HG03159 (cell line): ENCODE data around the gene ACTR3.

ENCODE experiments used
- ATAC-seq: cut with Tn5 transposase; IDR thresholded peaks from one replicate; pipeline ENCODE4 v1.9.1; 2021; ENCODE audit warnings: mild to moderate bottlenecking, moderate library complexity; ENCODE audit not compliant: unreplicated experiment

Gene ACTR3

DNA sequence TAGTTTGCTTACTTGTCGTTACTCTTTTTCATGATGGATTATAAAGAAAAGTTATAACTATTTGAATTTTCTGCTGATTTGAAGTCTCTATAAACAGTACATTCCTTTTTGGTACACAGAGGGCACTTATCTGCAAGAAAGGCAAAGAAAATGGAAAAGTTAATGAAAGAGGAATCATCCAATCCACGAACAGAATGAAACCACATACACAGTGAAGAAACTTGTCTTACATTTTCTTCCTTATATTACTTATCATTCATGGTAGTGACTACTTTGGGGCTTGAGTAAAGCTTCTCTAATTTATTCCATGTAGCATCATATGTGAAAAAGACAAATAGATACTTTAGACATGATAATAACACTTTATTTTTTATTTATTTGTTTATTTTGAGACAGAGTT lies 14.8 kb upstream of the ACTR3 start:
- ATAC-seq, result no peak

DNA sequence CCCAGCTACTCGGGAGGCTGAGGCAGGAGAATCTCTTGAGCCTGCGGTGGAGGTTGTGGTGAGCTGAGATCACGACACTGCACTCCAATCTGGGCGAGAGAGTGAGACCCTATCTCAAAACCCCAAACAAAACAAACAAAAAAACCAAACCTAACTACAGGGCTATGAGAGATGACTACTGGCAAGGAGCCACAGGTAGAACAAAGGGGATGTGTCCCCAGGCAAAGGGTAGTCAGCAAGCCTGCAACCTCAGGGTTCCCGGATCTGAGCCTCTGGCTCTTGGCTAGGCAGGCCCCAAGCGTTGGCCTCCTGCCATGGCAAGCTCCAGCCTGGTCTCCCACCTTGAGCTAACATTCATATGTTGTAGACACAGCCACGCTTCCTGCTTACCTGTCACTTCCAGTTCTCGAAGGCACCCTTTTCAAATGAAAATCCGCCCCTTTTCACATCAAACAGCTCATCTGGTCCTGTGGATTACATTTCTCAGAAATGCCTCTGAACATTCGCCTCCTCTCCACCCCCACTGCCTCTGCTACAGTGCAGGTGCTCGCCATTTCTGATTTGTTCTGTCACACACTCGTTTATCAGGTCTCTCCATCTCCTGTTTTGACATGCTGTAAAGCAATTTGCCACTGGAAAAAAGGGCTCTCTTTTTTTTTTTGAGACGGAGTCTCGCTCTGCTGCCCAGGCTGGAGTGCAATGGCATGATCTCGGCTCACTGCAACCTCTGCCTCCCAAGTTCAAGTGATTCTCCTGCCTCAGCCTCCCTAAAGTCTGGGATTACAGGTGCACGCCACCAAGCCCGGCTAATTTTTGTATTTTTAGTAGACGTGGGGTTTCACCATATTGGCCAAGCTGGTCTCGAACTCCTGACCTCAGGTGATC lies 13.1 kb upstream of the ACTR3 start:
- ATAC-seq, result no peak

DNA sequence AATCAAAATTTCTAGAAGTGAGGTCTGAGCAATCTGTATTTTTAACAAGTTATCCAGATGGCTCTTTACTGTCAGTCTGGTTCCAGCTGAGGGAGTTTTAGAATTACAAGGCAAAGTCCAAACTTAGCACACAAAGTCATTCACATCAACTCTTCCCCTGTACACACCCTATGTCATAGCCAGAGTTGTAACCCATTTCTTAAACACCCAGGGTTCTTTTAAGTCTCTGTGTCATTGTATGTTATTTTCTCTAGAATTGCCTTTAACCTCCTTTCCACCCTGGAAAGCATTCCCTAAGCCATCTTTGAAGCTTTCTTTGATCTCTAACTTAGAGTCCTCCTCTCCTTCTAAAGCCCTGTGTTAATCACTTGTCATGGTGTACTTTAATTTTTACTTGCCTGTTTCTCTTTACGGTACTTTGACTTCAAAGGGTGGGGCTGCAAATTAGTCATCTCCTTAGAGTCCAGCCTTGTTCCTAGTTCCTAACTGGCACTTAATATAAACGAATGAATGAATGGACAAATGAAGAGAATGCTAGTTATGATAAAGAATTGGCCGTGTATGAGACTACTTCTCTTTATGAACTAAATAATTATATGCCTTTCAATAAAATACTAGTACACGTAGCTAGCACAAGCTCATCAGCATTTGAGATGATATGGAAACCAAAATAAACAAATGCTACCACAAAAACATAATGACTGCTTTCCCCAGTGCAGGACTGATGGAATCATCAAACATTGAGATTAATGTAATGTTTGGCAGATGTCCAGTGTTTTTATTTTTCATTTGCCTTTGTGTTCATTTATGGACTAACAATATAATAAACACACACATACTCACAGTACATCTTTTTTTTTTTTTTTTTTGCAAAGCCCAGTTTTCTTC lies 11.9 kb upstream of the ACTR3 start:
- no peak for ATAC-seq

DNA sequence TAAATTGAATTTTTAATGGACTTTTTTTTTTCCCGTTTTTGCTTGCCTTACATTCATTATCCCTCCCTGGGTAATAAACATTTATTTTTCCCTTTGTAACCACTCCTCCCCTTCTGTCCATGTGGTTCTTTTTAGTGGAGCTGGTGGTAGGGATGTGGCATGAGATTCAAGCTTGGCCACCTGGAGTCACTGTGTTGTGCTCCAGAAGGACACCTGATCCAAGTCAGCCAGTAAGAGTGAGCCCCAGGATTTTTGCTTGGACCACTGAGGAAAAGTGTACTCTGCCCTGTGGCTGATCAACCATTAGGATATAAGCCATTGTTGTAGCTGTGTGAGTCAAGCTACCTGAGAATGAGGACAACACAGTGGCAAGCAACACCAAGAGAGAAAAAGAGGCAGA lies 11.1 kb upstream of the ACTR3 start:
- no peak for ATAC-seq

DNA sequence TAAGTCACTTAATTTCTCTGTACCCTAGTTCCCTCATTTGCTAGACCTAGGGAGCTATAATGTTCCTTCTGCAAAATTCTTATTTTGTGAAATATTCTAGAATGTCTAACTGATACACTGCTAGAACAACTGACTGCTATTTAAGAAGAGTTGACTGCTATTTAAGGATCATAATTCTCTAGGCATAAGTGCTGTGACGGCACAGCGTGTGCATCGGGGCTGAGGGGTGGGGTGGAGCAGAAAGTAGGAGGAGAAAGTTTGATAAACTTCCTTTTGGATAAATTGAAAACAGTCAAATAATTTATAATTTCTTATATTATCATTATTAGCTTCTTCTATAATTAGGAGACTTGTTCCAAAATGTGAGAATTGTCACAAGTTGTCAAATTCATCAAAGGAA lies 10.4 kb upstream of the ACTR3 start:
- no peak for ATAC-seq

DNA sequence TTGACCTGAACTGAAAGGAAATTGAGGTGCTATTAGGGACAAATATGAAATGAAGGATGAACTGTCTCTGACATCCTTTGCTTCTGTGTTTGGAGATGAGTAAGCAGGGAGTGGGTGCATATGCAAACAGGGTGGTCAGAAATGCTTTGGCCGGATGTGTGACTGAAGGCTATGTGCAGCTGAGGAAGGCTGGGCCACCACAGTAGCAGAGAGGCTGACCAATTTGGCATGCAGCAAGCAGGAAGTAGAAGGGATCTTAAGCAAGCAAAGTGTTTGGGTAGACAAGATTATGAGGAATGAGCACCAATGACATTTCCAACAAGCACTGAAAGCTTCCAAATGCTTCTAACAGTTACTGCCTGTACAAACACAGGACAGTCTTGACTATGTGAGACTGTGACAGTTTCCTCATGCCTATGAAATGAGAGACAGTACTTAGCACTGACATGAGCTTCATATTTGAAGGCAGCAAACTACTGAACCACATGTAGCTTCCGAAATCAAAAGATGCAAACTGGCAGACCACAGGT lies 3.3 kb upstream of the ACTR3 start:
- ATAC-seq, result peak; percentile 66

DNA sequence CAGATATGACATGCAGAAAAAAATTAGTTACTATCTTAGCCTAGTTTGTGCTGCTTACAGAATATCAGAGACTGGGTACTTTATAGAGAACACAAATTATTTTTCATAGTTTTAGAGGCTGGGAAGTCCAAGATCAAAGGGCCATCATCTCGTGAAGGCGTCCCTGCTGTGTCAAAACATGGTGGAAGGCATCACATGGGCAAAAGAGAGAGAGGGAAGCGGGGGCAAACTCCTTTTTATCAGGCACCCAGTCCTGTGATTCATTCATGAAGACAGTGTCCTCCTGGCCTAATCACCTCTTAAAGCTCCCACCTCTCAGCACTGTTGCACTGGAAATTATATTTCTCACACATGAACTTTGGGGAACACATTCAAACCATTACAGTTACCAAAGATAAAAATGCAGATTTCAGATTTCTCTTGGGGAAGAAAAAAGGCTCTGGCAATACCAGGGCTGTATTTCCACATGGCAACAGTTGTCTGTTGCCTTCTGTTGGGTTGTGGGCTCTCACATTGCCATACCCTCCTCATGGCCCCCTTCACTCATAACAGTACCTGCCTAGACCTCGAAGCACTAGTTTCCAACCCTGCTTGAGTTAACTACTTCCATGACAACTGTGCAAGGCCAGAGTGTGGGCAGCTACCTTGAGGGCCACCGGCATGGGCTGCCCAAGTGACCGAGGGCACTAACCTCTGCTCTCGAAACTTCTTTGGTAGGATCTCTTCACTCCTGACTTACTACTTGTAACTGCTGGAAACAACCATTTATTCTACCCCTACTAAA lies 2.7 kb upstream of the ACTR3 start:
- ATAC-seq, result no peak

DNA sequence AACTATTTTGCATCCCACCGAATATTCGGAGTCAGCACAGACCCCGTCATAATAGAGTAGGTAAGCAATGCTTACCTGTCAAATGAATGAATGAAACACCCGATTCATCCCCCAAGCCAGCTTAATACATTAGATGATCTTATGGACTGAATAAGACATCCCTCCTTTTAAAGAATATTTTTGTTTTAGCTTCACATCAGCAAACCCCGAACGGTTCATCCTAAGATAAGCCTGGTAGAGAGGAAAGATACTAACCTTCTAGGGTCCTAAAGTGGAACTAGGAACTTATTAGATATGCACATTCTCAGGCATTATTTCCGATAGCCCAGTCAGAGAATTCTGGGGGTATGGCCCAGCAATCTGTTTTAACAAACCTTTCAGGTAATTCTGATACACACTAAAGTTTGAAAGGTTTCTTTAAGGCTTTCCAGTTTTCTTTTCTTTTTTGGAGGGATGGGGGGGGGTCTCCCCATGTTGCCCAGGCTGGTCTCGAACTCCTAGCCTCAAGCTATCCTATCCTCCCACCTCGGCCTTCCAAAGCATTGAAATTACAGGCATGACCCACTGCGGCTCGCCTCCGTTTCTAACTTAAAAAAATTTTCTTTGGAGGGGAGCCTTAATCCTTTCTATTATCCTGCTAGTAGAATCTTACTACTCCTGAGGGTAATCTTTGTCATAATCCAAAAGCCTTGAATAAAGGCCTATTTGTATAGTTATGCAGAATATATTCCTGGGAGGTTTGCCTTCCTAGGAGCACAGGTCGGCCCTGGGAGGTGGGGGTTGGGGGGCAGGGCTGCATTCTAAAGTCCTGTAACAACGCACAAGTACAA lies 1.0 kb upstream of the ACTR3 start:
- ATAC-seq, result no peak

DNA sequence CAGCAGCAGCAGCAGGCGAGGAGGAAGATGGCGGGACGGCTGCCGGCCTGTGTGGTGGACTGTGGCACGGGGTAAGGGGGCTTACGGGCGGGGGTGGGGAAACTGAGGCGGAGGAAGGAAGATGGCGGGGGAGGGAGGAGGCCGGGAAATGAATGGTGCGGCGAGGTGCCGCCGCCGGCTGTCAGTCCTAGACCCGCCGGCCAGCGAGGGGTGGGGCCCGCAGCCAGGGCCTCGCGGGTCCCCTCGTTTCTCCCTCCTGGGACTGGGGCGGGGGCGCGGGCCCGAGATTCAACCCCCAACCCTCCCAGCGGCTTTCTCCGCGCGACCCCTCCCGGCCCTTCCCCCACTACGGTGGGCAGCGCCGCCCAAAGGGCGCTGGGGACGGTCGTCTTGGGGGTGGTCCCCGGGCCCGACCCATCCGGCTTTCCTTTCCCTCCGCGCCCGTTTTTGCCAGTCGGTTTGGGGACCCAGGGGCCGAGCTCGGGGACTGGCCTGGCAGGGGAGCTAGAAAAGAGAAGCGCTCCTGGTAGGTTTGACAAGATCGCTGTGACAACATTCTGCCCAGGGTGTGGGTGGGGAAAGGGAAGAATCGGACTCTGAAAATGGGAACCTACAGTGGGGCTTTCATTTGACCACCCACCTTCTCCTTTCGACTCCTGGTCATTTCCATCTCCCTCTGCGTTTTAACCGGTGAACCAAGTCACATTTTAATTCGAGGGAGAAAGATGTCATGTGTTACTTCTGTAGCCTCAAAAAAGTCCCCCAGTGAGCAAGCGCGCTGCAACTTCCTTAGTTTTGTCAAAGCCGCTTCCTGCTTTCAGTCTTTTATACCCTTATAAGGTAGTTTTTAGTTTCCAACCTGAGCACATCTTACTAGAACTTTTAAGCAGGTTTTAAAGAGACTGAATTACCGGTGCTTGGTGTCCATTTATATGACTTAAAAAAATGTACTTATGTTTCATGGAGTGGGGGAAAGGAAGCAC lies 655 bp downstream of the ACTR3 start:
- ATAC-seq, result peak; percentile 32

DNA sequence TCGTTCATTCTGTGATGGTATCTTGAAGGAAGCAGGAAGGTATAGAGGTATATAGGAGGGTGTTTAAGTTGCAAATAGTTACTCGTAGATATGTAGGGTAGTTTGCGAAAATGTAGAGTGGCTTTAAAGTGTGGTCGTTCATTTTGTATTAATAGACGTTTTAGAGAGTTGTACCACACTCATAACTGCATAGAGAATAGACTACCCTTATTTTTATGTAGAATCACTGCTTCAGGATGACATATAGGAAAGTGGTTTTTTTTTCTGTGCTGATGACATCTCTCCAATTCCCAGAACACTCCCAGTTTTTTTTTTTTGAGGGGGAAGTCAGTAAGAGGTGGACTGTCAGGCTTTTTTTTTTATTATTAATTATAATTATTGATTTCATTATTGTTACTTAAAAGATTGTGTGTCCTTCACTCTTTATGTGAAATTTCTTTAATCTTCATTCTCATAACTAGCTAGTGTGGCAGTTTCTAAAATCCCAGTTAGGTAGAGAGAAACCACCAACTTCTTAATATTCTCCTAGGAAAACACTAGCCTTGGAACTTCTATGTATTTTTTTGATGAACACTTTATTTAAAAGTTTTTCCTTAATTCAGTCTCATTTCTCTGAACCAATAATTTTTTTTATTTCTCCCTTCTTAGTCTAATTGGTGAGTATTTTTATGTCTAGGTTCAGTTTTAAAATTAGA lies 1.5 kb downstream of the ACTR3 start:
- ATAC-seq, result no peak

DNA sequence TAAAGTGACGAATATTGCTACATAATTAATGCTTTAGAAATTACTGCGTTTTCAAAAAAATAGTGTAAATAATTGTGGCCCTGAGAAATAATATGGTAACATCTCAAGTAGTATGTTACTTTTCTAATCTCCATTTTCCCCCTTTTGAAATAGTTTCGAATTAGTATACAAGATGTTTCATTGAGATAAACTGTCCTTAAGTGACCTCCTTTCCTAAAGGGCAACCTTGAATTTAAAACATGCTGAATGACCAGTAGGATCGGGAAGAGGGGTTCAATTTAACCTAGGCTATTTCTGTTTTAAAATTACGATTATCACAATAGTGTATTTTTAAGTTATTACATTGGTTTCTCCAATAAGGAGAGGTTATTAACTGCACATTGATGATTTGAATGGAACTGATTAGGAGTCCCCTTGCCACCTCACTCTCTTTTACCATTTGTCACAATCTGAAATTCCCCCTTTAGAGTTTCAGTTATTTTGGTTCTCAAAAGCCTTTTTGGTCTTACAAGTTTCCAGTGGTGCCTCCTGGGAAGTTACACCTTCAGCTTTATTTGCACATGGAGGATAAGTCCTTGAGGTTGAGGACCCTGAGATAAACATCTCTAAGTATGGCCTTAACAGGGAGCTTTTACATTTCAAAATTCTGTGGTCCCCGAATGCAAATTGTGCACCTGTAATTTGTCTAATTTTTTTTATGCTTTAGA lies 2.3 kb downstream of the ACTR3 start:
- ATAC-seq, result no peak

DNA sequence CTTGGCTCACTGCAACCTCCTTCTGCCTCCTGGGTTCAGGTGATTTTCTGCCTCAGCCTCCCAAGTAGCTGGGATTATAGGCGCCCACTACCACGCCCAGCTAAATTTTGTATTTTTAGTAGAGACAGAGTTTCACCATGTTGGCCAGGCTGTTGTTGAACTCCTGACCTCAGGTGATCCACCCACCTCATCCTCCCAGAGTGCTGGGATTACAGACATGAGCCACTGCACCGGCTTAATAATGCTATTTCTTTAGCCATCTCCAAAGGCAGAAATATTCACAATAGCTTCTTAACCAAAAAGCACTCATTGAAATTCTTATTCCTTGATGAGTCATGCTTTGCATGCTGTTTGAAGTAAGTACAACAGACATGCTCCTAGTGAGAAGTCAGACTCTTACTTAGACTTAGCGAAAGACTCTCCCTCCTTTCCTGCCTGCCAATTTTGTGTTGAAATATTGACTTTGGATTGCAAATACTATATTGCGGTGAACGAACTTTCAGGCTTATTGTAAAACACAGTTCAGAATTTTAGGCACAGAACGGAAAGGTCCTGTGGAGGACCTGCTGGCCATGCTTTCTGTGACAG lies 4.4 kb downstream of the ACTR3 start:
- ATAC-seq, result no peak

DNA sequence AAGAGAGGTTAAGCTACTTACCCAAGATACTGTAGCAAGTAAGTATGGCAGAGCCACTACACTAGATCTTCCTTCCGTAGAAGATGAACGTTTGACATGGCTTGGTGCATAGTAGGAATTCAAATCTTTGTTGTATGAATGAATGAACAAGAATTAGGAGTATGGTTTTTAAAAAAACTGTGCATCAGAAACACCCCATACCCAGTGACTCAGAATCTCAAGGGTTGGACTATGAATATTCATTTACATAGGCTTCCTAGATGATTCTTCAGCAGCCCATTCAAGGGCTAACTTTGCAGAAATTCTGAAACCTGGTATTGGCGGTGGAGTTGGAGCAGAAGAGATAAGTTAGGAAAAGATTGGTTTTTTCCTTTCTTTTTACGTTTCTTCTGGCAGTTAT lies 5.4 kb downstream of the ACTR3 start:
- ATAC-seq, result no peak

DNA sequence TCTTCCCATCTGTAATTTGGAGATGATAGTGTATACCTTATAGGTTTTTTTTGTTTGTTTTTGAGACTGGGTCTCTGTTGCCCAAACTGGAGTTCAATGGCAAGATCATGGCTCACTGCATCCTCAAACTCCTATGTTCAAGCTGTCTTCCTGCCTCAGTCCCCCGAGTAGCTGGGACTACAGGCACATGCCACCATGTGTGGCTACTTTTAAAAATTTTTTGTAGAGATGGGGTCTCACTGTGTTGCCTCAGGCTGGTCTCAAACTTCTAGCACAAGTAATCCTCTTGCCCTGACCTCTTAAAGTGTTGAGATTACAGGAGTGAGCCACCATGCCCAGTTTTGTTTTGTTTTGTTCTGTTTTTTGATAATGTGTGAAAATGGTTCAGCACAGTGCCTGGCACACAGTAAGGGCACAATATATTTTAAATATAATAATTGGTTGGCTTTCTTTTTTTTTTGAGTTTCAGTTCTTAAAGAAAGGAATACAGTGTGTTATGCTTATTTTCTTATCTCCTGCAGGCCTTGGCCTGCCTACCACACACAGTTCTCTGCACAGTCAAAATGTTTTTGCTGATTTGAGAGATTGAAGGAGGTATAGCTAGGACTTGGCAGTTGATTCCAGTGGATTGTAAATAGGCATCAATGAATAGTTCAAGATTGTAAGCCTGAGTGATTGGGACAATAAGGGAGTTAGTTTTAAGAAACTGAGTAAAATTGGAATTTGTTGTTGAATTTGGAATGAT lies 6.1 kb downstream of the ACTR3 start:
- no peak for ATAC-seq

DNA sequence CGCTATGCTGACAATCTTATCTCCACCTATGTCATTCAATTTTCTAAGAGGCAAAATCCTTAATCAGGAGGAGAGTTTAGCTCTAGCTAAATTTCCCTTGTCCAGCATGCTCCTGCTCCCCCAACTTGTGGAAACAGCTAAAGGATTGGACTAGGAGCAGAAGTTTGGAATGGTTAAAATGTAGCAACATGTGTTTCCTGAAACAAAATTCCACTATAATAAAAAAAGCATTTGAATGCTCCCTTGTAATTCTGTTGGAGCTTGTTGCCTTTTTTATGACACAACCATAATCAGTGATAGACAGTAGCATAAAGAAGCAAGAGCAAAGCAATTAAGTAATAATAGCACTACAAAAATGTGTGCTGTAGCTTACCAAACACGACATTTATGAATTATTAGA lies 6.9 kb downstream of the ACTR3 start:
- ATAC-seq, result no peak

DNA sequence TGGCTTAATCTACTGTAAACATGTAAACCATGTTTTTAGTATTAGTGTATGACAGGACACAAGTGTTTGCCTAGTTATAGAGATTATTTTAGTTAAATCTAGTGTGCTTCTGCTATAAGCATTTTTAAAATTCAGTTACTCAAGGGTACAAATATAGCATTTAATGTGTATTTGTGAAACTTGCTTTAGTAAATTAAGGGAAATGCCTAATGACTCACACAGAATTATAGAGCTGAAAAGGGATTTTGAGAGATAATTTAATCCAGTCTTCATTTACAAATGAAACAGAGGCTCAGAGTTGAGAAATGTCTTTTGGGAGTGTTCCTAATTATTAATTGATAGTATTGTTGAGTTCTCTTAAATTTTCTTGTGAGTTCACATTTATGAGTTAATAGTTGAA lies 8.2 kb downstream of the ACTR3 start:
- ATAC-seq, result no peak

DNA sequence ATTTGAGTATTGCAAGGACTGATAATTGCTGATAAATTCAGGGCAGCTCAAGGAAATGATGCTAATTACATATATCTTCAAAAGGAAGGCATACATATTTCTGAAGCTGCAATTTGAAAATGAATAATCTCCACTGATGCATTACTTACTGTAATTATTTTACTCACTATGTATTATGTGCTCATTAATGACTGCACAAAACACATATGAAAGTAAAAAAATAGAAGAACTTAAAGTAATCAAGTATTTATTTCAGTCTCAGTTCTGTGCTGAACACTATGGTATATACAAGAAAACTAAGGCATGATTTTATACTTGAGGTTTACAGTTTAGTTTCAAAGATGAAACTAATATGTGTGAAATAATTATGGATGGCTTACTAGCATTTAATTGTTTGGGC lies 9.3 kb downstream of the ACTR3 start:
- ATAC-seq, result no peak
